B cell (primary cell): ENCODE results near the gene KATNB1. TPM values are rescaled to one million over a fixed set of nuclear protein-coding genes. Genes with fewer than 3 reads are reported as not detected.

Experiments
- ATAC-seq: fragments of 200-7000 bp; cut with Tn5 transposase; one replicate; pipeline ENCODE4 v1.10.0; 2021; ENCODE audit warnings: low read depth, mild to moderate bottlenecking, moderate number of reproducible peaks, moderate library complexity
- CTCF ChIA-PET: fragments of 350-600 bp; sonication (Branson Sonifier 250); formaldehyde crosslinking; loops from one replicate; lab custom pipeline; 2021; ENCODE audit warnings: antibody characterized with exemption, inconsistent platforms; lab: Charles Lee
- POLR2A ChIA-PET: fragments of 350-600 bp; sonication (Branson Sonifier 250); formaldehyde crosslinking; loops from one replicate; lab custom pipeline; 2021; ENCODE audit warnings: antibody characterized with exemption; lab: Charles Lee
- DNase-seq: peaks from one replicate; pipeline ENCODE4 v3.0.0; 2013
- H2AFZ ChIP-seq: 2 replicates; pipeline ENCODE4 v1.6.1; 2012; ENCODE audit warnings: mild to moderate bottlenecking, low read depth, low read length; ENCODE audit not compliant: insufficient read depth, poor library complexity, severe bottlenecking
- H3K27ac ChIP-seq, 2 donors: 1 replicate in 1 of 2; 2 replicates in 1 of 2; pipeline ENCODE4 v1.5.1; 2012 to 2013; ENCODE audit warnings: low read length in 2 of 2, mild to moderate bottlenecking in 2 of 2, moderate library complexity in 1 of 2
- H3K27me3 ChIP-seq, 4 experiments: fragments of 200-600 bp in 1 of 4; sonication (generic) in 1 of 4; replicated peaks in 1 of 4; 1 replicate in 2 of 4; 2 replicates in 2 of 4; pipeline versions ENCODE4 v1.6.1 to v1.7.0; 2013 to 2016; ENCODE audit warnings: low read length in 3 of 4, mild to moderate bottlenecking in 2 of 4, mixed read lengths in 1 of 4, moderate library complexity in 1 of 4; ENCODE audit not compliant: insufficient read depth in 4 of 4, control insufficient read depth in 3 of 4; ENCODE audit errors: control extremely low read depth in 1 of 4
- H3K36me3 ChIP-seq, 2 experiments: replicated peaks in 1 of 2; 1 replicate in 1 of 2; 2 replicates in 1 of 2; pipeline versions ENCODE4 v1.6.1 to v1.7.1; 2013; ENCODE audit warnings: low read length in 1 of 2; ENCODE audit not compliant: insufficient read depth in 2 of 2, control insufficient read depth in 1 of 2; ENCODE audit errors: control extremely low read depth in 1 of 2, extremely low read depth in 1 of 2
- H3K4me1 ChIP-seq, 2 donors: fragments of 200-600 bp in 1 of 2; sonication (generic) in 1 of 2; 1 replicate in 1 of 2; 2 replicates in 1 of 2; pipeline versions ENCODE4 v1.5.1 to v1.6.1; 2013 to 2017; ENCODE audit warnings: low read length in 2 of 2; ENCODE audit not compliant: control insufficient read depth in 2 of 2, insufficient read depth in 2 of 2
- H3K4me2 ChIP-seq: replicated peaks from 2 replicates; pipeline ENCODE3; 2012; ENCODE audit warnings: mild to moderate bottlenecking, low read depth, low read length; ENCODE audit not compliant: poor library complexity, severe bottlenecking
- H3K4me3 ChIP-seq, 5 experiments: fragments of 200-600 bp in 1 of 5; sonication (generic) in 1 of 5; 1 replicate in 3 of 5; 2 replicates in 2 of 5; pipeline versions ENCODE4 v1.5.1 to v1.7.0; 2011 to 2016; ENCODE audit warnings: low read length in 4 of 5, mild to moderate bottlenecking in 4 of 5, low read depth in 2 of 5, control low read depth in 1 of 5, moderate library complexity in 1 of 5; ENCODE audit not compliant: insufficient read depth in 1 of 5; ENCODE audit errors: control extremely low read depth in 1 of 5, extremely low read depth in 1 of 5
- H3K79me2 ChIP-seq: fragments of 200-600 bp; sonication (generic); one replicate; pipeline ENCODE4 v1.6.0; 2016; ENCODE audit warnings: low read length; ENCODE audit not compliant: control insufficient read depth, insufficient read depth
- H3K9ac ChIP-seq: fragments of 200-600 bp; sonication (generic); 2 replicates; pipeline ENCODE4 v1.6.1; 2017; ENCODE audit warnings: mild to moderate bottlenecking, low read length, moderate library complexity
- H3K9me3 ChIP-seq, 3 donors: one replicate each; pipeline versions ENCODE4 v1.6.1 to v1.7.1; 2013; ENCODE audit warnings: low read length in 2 of 3; ENCODE audit not compliant: control insufficient read depth in 2 of 3, insufficient read depth in 1 of 3; ENCODE audit errors: control extremely low read depth in 1 of 3
- H4K20me1 ChIP-seq: 2 replicates; pipeline ENCODE4 v1.6.0; 2012; ENCODE audit warnings: mild to moderate bottlenecking, low read length; ENCODE audit not compliant: insufficient read depth, control insufficient read depth, poor library complexity, severe bottlenecking
- H3K27ac Mint-ChIP-seq: one replicate; pipeline ENCODE4 v1.8.0; 2021; ENCODE audit warnings: mixed read lengths
- H3K27me3 Mint-ChIP-seq: one replicate; pipeline ENCODE4 v1.8.0; 2021; ENCODE audit warnings: mixed read lengths
- H3K4me1 Mint-ChIP-seq: one replicate; pipeline ENCODE4 v1.8.0; 2021; ENCODE audit warnings: mixed read lengths
- H3K4me3 Mint-ChIP-seq: one replicate; pipeline ENCODE4 v1.8.0; 2021; ENCODE audit warnings: mixed read lengths
- H3K9me3 Mint-ChIP-seq: one replicate; pipeline ENCODE4 v1.8.0; 2022; ENCODE audit warnings: mixed read lengths; ENCODE audit not compliant: insufficient read depth
- EZH2 ChIP-seq: IDR thresholded peaks from 2 replicates; pipeline ENCODE4 v1.6.1; 2012; ENCODE audit warnings: borderline replicate concordance, low read depth, mild to moderate bottlenecking, moderate library complexity, low read length; ENCODE audit not compliant: insufficient read depth, poor library complexity, severe bottlenecking
- WGBS: methylation state at CpG from one replicate; pipeline ENCODE4 v1.1.5; 2013; ENCODE audit warnings: missing lambda C conversion rate; ENCODE audit not compliant: insufficient coverage; 5-methylcytosine and 5-hydroxymethylcytosine counted together
- intact Hi-C: fragments of 100-400 bp; cut with micrococcal nuclease; formaldehyde crosslinking; loops from one replicate; pipeline ENCODE4 v1.10.0; 2022
- polyA plus RNA-seq: library from polyadenylated mRNA; depleted of rRNA; stranded (reverse); fragments of >200 nt; gene quantifications from 2 replicates; pipeline ENCODE4 v1.2.3, GENCODE V29; 2012
- total RNA-seq, 2 donors: library from RNA; stranded (reverse); fragments of 120-200 nt in 1 of 2; gene quantifications; 1 replicate in 1 of 2; 2 replicates in 1 of 2; pipeline versions ENCODE4 v1.2.3 to v1.2.4, GENCODE V29; 2013 to 2022
- TF ChIP-seq, protein P1 (sequence below): fragments of 200-600 bp; IDR thresholded peaks from one replicate; pipeline ENCODE4 v1.8.0; 2022; ENCODE audit warnings: antibody characterized with exemption, mild to moderate bottlenecking

The KATNB1 gene
- total and polyA plus RNA-seq, 2 donors (not counting 1 experiment from before 2014, with no cell fraction given): 20.3 to 29.0 TPM

GRCh38 chr16:57747996-57748395, 12.4 kb downstream of the KATNB1 start:
- CTCF ChIA-PET: no interaction called here
- DNase-seq (no peak), ATAC-seq (no peak)
- intact Hi-C loops: no loop called here
- no peaks in the 10 kb centered on the region for H4K20me1 ChIP-seq
- Mint-ChIP-seq H3K4me3 (no peak overlapping the region), H3K27ac (no peak overlapping the region), H3K4me1 (no peaks in the 10 kb centered on the region), H3K27me3 (no peaks in the 10 kb centered on the region), H3K9me3 (no peaks in the 10 kb centered on the region)
- no peak overlapping the region for H2AFZ ChIP-seq
- H3K4me1 ChIP-seq: no peaks in the 10 kb centered on the region
- no peak for TF ChIP-seq EZH2
- TF ChIP-seq, protein P1, sequence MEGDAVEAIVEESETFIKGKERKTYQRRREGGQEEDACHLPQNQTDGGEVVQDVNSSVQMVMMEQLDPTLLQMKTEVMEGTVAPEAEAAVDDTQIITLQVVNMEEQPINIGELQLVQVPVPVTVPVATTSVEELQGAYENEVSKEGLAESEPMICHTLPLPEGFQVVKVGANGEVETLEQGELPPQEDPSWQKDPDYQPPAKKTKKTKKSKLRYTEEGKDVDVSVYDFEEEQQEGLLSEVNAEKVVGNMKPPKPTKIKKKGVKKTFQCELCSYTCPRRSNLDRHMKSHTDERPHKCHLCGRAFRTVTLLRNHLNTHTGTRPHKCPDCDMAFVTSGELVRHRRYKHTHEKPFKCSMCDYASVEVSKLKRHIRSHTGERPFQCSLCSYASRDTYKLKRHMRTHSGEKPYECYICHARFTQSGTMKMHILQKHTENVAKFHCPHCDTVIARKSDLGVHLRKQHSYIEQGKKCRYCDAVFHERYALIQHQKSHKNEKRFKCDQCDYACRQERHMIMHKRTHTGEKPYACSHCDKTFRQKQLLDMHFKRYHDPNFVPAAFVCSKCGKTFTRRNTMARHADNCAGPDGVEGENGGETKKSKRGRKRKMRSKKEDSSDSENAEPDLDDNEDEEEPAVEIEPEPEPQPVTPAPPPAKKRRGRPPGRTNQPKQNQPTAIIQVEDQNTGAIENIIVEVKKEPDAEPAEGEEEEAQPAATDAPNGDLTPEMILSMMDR: no peak
- H3K4me3 ChIP-seq: no peak overlapping the region
- peaks cover 0 to 3% of the 10 kb centered on the region in 2 experiments for H3K36me3 ChIP-seq
- no peaks in the 10 kb centered on the region for H3K27me3 ChIP-seq
- no peak overlapping the region for H3K27ac ChIP-seq
- H3K4me2 ChIP-seq: no peak overlapping the region
- WGBS: 100% methylated on average over 5 of the region's 6 CpGs
- no peaks in the 10 kb centered on the region for H3K79me2 ChIP-seq
- H3K9me3 ChIP-seq: no peaks in the 10 kb centered on the region
- H3K9ac ChIP-seq: no peak overlapping the region
- POLR2A ChIA-PET: no interaction called here

DNA sequence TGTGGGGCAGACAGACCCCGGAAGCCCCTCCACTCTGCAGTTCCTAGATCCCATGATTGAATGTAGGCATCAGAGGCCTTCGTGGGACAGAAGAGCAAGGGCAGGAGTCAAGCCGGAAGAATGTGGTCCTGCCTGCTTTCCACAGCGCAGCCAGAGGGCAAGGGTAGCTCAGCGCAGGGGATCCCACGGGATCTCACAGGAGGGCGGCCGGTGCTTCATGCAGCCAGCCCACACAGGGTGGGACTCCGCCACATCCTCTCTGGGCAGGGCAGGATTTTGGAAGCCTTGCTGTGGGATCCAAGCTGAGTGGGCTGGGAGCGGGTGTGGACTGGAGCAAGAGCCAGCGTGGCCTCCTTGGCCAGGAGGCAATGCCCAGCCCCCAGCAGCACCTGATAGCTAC, 13.0 kb downstream of the KATNB1 start:
- H3K27me3 ChIP-seq: no peaks in the 10 kb centered on the region
- no peaks in the 10 kb centered on the region for H3K36me3 ChIP-seq
- POLR2A ChIA-PET: no interaction called here
- no peaks in the 10 kb centered on the region for H3K4me1 Mint-ChIP-seq
- DNase-seq: no peak
- H4K20me1 ChIP-seq: no peaks in the 10 kb centered on the region
- no peaks in the 10 kb centered on the region for H3K9me3 Mint-ChIP-seq
- H3K9me3 ChIP-seq: no peaks in the 10 kb centered on the region
- H3K79me2 ChIP-seq: no peaks in the 10 kb centered on the region
- TF ChIP-seq EZH2: no peak
- TF ChIP-seq, protein P1: no peak
- H3K4me3 ChIP-seq: no peak overlapping the region
- intact Hi-C loops: no loop called here
- 92% methylated on average over 10 of the region's 11 CpGs for WGBS
- H2AFZ ChIP-seq: no peak overlapping the region
- CTCF ChIA-PET: no interaction called here
- no peak overlapping the region for H3K4me2 ChIP-seq
- no peaks in the 10 kb centered on the region for H3K27me3 Mint-ChIP-seq
- H3K4me3 Mint-ChIP-seq: no peak overlapping the region
- no peak overlapping the region for H3K27ac ChIP-seq
- H3K9ac ChIP-seq: no peak overlapping the region
- H3K27ac Mint-ChIP-seq: no peak overlapping the region
- ATAC-seq: no peak
- no peaks in the 10 kb centered on the region for H3K4me1 ChIP-seq
